SK-N-SH (cell line): Measurements from ENCODE around the gene INPP5A.

Experiments
- CTCF ChIP-seq: fragments of 200-600 bp; sonication (generic); IDR thresholded peaks from 2 replicates; pipeline ENCODE4 v1.6.1; 2017; ENCODE audit warnings: antibody characterized with exemption, mild to moderate bottlenecking, moderate library complexity
- EZH2phosphoT487 ChIP-seq: fragments of 200-600 bp; sonication (generic); IDR thresholded peaks from 2 replicates; pipeline ENCODE4 v1.6.1; 2017; ENCODE audit warnings: low read depth, mixed run types, mild to moderate bottlenecking, antibody characterized with exemption, moderate library complexity, borderline replicate concordance
- GABPA ChIP-seq: IDR thresholded peaks from 2 replicates; pipeline ENCODE4 v1.4.0; 2012; ENCODE audit warnings: low read depth, mild to moderate bottlenecking
- NFIC ChIP-seq: IDR thresholded peaks from 2 replicates; pipeline ENCODE4 v1.4.0; 2012; ENCODE audit warnings: borderline replicate concordance
- RAD21 ChIP-seq: IDR thresholded peaks from 2 replicates; pipeline ENCODE4 v1.6.1; 2012; ENCODE audit warnings: mild to moderate bottlenecking, low read length
- RCOR1 ChIP-seq: fragments of 150-350 bp; IDR thresholded peaks from 2 replicates; pipeline ENCODE4 v1.6.1; 2017; ENCODE audit warnings: antibody characterized with exemption, low read length
- SIN3A ChIP-seq: IDR thresholded peaks from 2 replicates; pipeline ENCODE4 v1.6.1; 2012; ENCODE audit warnings: low read depth, mild to moderate bottlenecking, low read length, moderate library complexity, borderline replicate concordance
- TAF1 ChIP-seq: IDR thresholded peaks from 2 replicates; pipeline ENCODE4 v1.6.1; 2012; ENCODE audit warnings: low read depth, mild to moderate bottlenecking, low read length, moderate library complexity, borderline replicate concordance

- TF ChIP-seq TAF1 (no peak), RCOR1 (no peak), RAD21 (no peak), EZH2phosphoT487 (no peak), CTCF (no peak), SIN3A (no peak), GABPA (no peak), NFIC (no peak)
Observed at GRCh38 chr10:132710036-132710686, 172.6 kb downstream of the INPP5A start.
